Measurements from ENCODE around the gene PDE4D. TPM values are rescaled to one million over a fixed set of nuclear protein-coding genes. Genes with fewer than 3 reads are reported as not detected.
"Not testable (repeated sequence)": the region's sequence is repeated elsewhere in the genome, so short reads cannot be mapped to it uniquely, and the experiment has no call there.

Gene PDE4D
- total RNA-seq, 1 experiment from 2014 or later: 2.1 TPM

DNA sequence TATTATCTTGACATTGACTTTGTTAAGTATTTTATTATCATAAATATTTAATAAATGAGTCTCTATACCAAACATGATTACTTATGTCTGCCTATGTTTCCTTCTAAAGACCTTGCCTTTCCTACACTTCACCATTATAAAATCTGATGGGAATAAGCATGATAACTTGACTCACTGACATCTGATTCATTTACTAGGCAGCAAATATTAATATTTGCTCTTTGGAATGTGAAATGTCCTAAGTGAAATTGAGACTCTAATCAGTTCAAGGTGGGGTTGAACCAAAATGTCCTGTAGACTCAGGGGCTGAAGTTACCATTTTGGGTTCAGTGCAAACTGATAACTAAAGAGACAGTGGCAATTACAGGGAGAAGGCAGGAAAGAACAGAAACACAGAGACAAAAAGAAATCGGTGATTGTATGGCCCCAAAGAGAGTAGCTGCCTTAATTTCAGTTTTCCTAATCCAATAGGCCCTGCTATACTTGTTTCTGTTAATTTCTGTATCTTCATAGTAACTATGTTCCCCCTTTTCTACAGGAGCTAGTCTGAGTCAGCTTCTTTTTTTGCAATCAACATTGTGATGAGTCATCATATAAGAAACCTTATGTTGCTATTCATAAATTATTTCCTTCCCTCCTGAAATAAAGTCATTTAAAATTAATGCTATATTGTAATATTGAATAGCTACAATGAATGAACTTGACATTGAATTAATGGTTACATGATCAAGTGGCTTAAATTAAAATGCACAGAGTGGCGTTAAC, 296.8 kb downstream of the PDE4D start:
- Histone ChIP-seq H3K27me3 (ENCODE audit: insufficient read depth, low read length) (no peaks in the 10 kb centered on the region), H3K79me1 (ENCODE audit: insufficient read depth, low read depth, low read length, poor library complexity, severe bottlenecking) (no peaks in the 10 kb centered on the region), H3K4me2 (ENCODE audit: insufficient read depth, insufficient read length, low read length) (no peak overlapping the region), H2AK5ac (ENCODE audit: insufficient read length, low read length) (no peak overlapping the region), H3K4ac (ENCODE audit: low read depth, low read length) (no peak overlapping the region), H3K79me2 (ENCODE audit: insufficient read depth, low read length) (no peaks in the 10 kb centered on the region), H2BK15ac (ENCODE audit: low read depth, low read length) (no peak overlapping the region), H3K23me2 (ENCODE audit: insufficient read length, low read depth, low read length, poor library complexity, severe bottlenecking) (no peaks in the 10 kb centered on the region), H4K5ac (ENCODE audit: insufficient read length, low read depth, low read length) (no peak overlapping the region), H4K91ac (ENCODE audit: insufficient read length, low read depth, low read length) (no peak overlapping the region), H2BK120ac (ENCODE audit: low read depth, low read length, poor library complexity, severe bottlenecking) (no peak overlapping the region), H2BK5ac (ENCODE audit: insufficient read length, low read length) (no peak overlapping the region), H3K18ac (ENCODE audit: insufficient read length, low read depth, low read length) (no peak overlapping the region), H4K20me1 (ENCODE audit: control insufficient read depth, insufficient read depth, insufficient read length) (no peaks in the 10 kb centered on the region), H2BK12ac (ENCODE audit: insufficient read length, low read depth, low read length) (no peak overlapping the region), H3K9ac (ENCODE audit: extremely low read depth, insufficient read length, low read length) (no peak overlapping the region), H2AFZ (ENCODE audit: low read length) (no peak overlapping the region), H2BK20ac (ENCODE audit: low read depth, low read length, poor library complexity, severe bottlenecking) (no peak overlapping the region), H4K8ac (replicated peaks; ENCODE audit: insufficient read length, low read depth, low read length) (no peak overlapping the region), H3K23ac (ENCODE audit: insufficient read length, low read depth, low read length) (no peak overlapping the region), H3K56ac (ENCODE audit: insufficient read length, low read depth, low read length) (no peak overlapping the region), H3K14ac (ENCODE audit: insufficient read depth, low read length) (no peak overlapping the region), H3K27ac (ENCODE audit: insufficient read length, low read depth, low read length) (no peak overlapping the region), H3T11ph (ENCODE audit: low read length) (no peak overlapping the region), H3K9me3 (ENCODE audit: control insufficient read depth, low read depth, low read length) (no peaks in the 10 kb centered on the region), H3K4me1 (ENCODE audit: insufficient read depth, low read length) (no peaks in the 10 kb centered on the region; the same call in 1 of the 2 replicates)
- WGBS (ENCODE audit: extremely low coverage, insufficient read length, low lambda C conversion rate): no CpG with 5 or more reads among the region's 2 CpGs
- Mint-ChIP-seq H3K36me3 (ENCODE audit: insufficient read depth in 1 of 3, low read depth in 3 of 3) (no peaks in the 10 kb centered on the region), H3K27me3 (ENCODE audit: low read depth) (no peaks in the 10 kb centered on the region), H3K9me3 (0 out of 5 replicates have a peak, but pooled peaks cover 0 to 4% of the 10 kb centered on the region in 2 experiments), H3K27ac (no peak overlapping the region; a peak in 2 of 7 replicates), H3K4me3 (no peak overlapping the region), H3K4me1 (peaks cover 22 to 25% of the 10 kb centered on the region in 2 experiments)
- TF ChIP-seq, protein P1, sequence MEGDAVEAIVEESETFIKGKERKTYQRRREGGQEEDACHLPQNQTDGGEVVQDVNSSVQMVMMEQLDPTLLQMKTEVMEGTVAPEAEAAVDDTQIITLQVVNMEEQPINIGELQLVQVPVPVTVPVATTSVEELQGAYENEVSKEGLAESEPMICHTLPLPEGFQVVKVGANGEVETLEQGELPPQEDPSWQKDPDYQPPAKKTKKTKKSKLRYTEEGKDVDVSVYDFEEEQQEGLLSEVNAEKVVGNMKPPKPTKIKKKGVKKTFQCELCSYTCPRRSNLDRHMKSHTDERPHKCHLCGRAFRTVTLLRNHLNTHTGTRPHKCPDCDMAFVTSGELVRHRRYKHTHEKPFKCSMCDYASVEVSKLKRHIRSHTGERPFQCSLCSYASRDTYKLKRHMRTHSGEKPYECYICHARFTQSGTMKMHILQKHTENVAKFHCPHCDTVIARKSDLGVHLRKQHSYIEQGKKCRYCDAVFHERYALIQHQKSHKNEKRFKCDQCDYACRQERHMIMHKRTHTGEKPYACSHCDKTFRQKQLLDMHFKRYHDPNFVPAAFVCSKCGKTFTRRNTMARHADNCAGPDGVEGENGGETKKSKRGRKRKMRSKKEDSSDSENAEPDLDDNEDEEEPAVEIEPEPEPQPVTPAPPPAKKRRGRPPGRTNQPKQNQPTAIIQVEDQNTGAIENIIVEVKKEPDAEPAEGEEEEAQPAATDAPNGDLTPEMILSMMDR (conservative IDR thresholded peaks at IDR 0.05): no peak
- DNase-seq: no peak

DNA sequence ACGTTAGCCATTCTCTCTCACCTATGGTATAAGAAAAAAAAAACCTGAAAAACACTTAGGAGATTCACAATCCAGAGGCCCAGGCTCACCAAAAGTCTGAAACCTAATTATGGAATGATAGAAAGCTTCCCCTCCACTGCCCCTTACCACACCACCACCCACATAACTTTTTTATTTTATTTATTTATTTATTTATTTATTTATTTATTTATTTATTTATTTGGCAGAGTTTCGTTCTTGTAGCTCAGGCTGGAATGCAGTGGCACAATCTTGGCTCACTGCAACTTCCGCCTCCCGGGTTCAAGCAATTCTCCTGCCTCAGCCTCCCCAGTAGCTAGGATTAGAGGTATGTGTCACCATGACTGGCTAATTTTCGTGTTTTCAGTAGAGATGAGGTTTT, 299.4 kb downstream of the PDE4D start:
- H3K4me3 Mint-ChIP-seq; H2BK20ac ChIP-seq (ENCODE audit: low read depth, low read length, poor library complexity, severe bottlenecking); H3K56ac ChIP-seq (ENCODE audit: insufficient read length, low read depth, low read length); DNase-seq; H3K36me3 Mint-ChIP-seq (ENCODE audit: insufficient read depth in 1 of 3, low read depth in 3 of 3); H4K5ac ChIP-seq (ENCODE audit: insufficient read length, low read depth, low read length); H2BK15ac ChIP-seq (ENCODE audit: low read depth, low read length); H4K91ac ChIP-seq (ENCODE audit: insufficient read length, low read depth, low read length); H3K4ac ChIP-seq (ENCODE audit: low read depth, low read length); H3T11ph ChIP-seq (ENCODE audit: low read length); H2BK5ac ChIP-seq (ENCODE audit: insufficient read length, low read length); H4K20me1 ChIP-seq (ENCODE audit: control insufficient read depth, insufficient read depth, insufficient read length); H3K9ac ChIP-seq (ENCODE audit: extremely low read depth, insufficient read length, low read length); H3K23me2 ChIP-seq (ENCODE audit: insufficient read length, low read depth, low read length, poor library complexity, severe bottlenecking); H3K4me1 ChIP-seq (ENCODE audit: insufficient read depth, low read length); H3K4me2 ChIP-seq (ENCODE audit: insufficient read depth, insufficient read length, low read length); H3K27me3 Mint-ChIP-seq (ENCODE audit: low read depth); H2AFZ ChIP-seq (ENCODE audit: low read length); H3K27me3 ChIP-seq (ENCODE audit: insufficient read depth, low read length); H2BK12ac ChIP-seq (ENCODE audit: insufficient read length, low read depth, low read length); H3K27ac ChIP-seq (ENCODE audit: insufficient read length, low read depth, low read length); H3K14ac ChIP-seq (ENCODE audit: insufficient read depth, low read length); H3K79me1 ChIP-seq (ENCODE audit: insufficient read depth, low read depth, low read length, poor library complexity, severe bottlenecking); H4K8ac ChIP-seq (replicated peaks; ENCODE audit: insufficient read length, low read depth, low read length); H3K23ac ChIP-seq (ENCODE audit: insufficient read length, low read depth, low read length); H3K9me3 Mint-ChIP-seq; H2BK120ac ChIP-seq (ENCODE audit: low read depth, low read length, poor library complexity, severe bottlenecking); H2AK5ac ChIP-seq (ENCODE audit: insufficient read length, low read length); H3K18ac ChIP-seq (ENCODE audit: insufficient read length, low read depth, low read length); H3K27ac Mint-ChIP-seq; H3K9me3 ChIP-seq (ENCODE audit: control insufficient read depth, low read depth, low read length); H3K79me2 ChIP-seq (ENCODE audit: insufficient read depth, low read length): not testable (repeated sequence)
- H3K4me1 Mint-ChIP-seq: peaks cover 22 to 25% of the 10 kb centered on the region in 2 experiments
- no CpG with 5 or more reads among the region's 5 CpGs for WGBS (ENCODE audit: extremely low coverage, insufficient read length, low lambda C conversion rate)
